ENCODE measurements around the gene TLK2.
"Not testable (repeated sequence)": the region's sequence is repeated elsewhere in the genome, so short reads cannot be mapped to it uniquely, and the experiment has no call there.

DNA sequence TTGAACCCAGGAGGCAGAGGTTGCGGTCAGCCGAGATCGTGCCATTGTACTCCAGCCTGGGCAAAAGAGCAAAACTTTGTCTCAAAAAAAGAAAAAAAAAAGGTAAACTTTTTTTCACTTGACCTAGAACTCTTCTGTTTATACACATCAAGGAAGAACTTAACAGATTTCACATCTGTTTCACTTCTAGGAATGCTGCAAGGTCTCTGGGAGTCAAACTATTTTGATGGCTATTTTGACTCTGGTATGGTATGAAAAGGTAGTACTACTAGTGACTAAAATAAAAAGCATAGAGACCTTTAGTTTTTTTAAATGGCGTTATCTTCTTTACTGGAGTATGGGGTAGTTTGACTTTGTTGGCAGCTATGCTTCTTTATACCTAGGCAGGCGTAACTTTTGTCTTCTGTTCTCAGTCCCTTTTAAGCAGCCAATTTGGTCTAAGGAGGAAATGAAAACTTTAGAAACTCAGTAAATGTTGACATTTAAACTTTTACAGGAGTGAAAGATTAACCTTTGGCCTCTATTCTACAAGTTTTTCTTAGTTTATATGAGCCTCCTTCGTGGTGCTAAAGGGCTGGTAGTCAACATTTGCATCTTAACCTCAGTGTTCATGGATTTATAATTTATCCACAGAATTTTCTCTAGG, 28.7 kb downstream of the TLK2 start:
- TF ChIP-seq, protein P1, sequence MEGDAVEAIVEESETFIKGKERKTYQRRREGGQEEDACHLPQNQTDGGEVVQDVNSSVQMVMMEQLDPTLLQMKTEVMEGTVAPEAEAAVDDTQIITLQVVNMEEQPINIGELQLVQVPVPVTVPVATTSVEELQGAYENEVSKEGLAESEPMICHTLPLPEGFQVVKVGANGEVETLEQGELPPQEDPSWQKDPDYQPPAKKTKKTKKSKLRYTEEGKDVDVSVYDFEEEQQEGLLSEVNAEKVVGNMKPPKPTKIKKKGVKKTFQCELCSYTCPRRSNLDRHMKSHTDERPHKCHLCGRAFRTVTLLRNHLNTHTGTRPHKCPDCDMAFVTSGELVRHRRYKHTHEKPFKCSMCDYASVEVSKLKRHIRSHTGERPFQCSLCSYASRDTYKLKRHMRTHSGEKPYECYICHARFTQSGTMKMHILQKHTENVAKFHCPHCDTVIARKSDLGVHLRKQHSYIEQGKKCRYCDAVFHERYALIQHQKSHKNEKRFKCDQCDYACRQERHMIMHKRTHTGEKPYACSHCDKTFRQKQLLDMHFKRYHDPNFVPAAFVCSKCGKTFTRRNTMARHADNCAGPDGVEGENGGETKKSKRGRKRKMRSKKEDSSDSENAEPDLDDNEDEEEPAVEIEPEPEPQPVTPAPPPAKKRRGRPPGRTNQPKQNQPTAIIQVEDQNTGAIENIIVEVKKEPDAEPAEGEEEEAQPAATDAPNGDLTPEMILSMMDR (IDR thresholded peaks at IDR 0.05): not testable (repeated sequence)
- not testable (repeated sequence) for TF ChIP-seq MYC (IDR thresholded peaks at IDR 0.05; ENCODE audit: borderline replicate concordance, low read length); CBX8 (IDR thresholded peaks at IDR 0.05); HOXA7 (CRISPR knock-in tag; IDR thresholded peaks at IDR 0.05); EP300 (IDR thresholded peaks at IDR 0.05); CEBPB (IDR thresholded peaks at IDR 0.05)
